Upper lobe of right lung (tissue), 1 donor: ENCODE measurements around the gene PRRT1B. TPM values are rescaled to one million over a fixed set of nuclear protein-coding genes. Genes with fewer than 3 reads are reported as not detected.
"Not testable (repeated sequence)": the region's sequence is repeated elsewhere in the genome, so short reads cannot be mapped to it uniquely, and the experiment has no call there.

Experiments
- ATAC-seq: fragments of 200-7000 bp; cut with Tn5 transposase; one replicate; pipeline ENCODE4 v1.9.1; 2020; ENCODE audit warnings: mild to moderate bottlenecking, moderate library complexity
- DNase-seq: peaks from one replicate; pipeline ENCODE4 v3.0.0-alpha.2; 2020
- H3K27ac ChIP-seq: fragments of 200-600 bp; one replicate; pipeline ENCODE4 v1.8.0; 2022
- H3K27me3 ChIP-seq: fragments of 200-600 bp; one replicate; pipeline ENCODE4 v1.8.0; 2022; ENCODE audit warnings: mild to moderate bottlenecking
- H3K36me3 ChIP-seq: fragments of 200-600 bp; one replicate; pipeline ENCODE4 v1.8.0; 2022
- H3K4me1 ChIP-seq: fragments of 200-600 bp; one replicate; pipeline ENCODE4 v1.8.0; 2022
- H3K4me3 ChIP-seq: fragments of 200-600 bp; one replicate; pipeline ENCODE4 v1.8.0; 2022; ENCODE audit warnings: mild to moderate bottlenecking
- H3K9me3 ChIP-seq: fragments of 200-600 bp; one replicate; pipeline ENCODE4 v1.8.0; 2022
- intact Hi-C: fragments of 100-400 bp; cut with DNase I; formaldehyde crosslinking; loops from one replicate; pipeline ENCODE4 v1.11.0; 2022
- total RNA-seq: library from RNA; stranded (reverse); fragmentation: NEBNext Ultra II Directional; extraction: Animal tissue kit (Norgen Biotek cat#: 25700); gene quantifications from one replicate; pipeline ENCODE4 v1.2.1, GENCODE V29; 2021
- TF ChIP-seq, protein P1 (sequence below): fragments of 200-600 bp; IDR thresholded peaks from one replicate; pipeline ENCODE4 v1.8.0; 2022; ENCODE audit warnings: antibody characterized with exemption
- donor health status: DM: no; HTN: yes; CAD: no; lungs with severe emphysema.

The PRRT1B gene
- total RNA-seq, 1 donor from 2014 or later, result 3.9 TPM

DNA sequence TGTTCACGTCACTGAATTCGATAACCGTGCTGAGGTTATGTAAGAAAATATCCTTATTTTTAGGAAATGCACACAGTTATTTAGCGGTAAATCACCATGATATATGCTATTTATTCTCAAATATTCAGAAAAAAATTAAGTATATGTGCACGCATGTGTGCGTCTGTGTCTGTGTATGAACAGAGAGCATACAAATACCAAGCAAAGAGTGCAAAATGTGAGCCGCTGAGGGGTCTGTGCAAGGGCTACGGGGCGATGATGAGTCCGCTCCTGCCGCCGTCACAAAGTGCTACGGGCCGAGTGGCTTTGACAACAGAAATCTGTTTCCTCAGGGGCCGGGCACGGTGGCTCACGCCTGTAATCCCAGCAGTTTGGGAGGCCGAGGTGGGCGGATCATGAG lies 7.4 kb upstream of the PRRT1B start:
- Histone ChIP-seq H3K27ac (no peak overlapping the region), H3K4me3 (no peak overlapping the region), H3K27me3 (no peaks in the 10 kb centered on the region), H3K9me3 (no peaks in the 10 kb centered on the region), H3K36me3 (no peaks in the 10 kb centered on the region), H3K4me1 (no peaks in the 10 kb centered on the region)
- ATAC-seq (no peak), DNase-seq (no peak)
- intact Hi-C loops, result no loop called here
- TF ChIP-seq, protein P1, sequence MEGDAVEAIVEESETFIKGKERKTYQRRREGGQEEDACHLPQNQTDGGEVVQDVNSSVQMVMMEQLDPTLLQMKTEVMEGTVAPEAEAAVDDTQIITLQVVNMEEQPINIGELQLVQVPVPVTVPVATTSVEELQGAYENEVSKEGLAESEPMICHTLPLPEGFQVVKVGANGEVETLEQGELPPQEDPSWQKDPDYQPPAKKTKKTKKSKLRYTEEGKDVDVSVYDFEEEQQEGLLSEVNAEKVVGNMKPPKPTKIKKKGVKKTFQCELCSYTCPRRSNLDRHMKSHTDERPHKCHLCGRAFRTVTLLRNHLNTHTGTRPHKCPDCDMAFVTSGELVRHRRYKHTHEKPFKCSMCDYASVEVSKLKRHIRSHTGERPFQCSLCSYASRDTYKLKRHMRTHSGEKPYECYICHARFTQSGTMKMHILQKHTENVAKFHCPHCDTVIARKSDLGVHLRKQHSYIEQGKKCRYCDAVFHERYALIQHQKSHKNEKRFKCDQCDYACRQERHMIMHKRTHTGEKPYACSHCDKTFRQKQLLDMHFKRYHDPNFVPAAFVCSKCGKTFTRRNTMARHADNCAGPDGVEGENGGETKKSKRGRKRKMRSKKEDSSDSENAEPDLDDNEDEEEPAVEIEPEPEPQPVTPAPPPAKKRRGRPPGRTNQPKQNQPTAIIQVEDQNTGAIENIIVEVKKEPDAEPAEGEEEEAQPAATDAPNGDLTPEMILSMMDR, result no peak

DNA sequence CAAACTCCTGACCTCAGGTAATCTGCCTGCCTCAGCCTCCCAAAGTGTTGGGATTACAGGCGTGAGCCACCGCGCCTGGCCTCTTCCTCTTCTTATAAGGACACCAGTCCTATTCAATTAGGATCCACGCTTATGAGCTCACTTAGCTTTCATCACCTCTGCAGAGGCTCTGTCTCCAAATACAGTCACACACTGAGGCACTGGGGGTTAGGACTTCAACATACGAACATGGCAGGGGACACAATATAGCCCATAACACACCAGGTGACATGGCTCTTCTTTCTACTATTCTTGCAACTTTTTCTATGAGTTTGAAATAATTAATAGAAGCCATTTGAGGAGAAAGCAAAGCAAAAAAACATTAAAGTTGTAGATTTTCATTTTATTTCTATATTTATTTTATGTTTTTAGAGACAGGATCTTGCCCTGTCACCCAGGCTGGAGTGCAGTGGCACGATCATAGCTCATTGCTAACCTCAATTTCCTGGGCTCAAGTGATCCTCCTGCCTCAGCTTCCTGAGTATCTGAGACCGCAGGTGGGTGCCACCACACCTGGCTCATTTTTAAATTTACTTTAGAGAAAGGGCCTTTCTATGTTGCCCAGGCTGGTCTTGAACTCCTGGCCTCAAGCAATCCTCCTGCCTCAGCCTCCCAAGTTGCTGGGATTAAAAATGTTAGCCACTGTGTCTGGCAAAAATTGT lies 6.0 kb upstream of the PRRT1B start:
- H3K27me3 ChIP-seq, result no peaks in the 10 kb centered on the region
- no peaks in the 10 kb centered on the region for H3K4me1 ChIP-seq
- no peak overlapping the region for H3K27ac ChIP-seq
- intact Hi-C loops, result no loop called here
- no peak for DNase-seq
- peaks cover 7% of the 10 kb centered on the region for H3K9me3 ChIP-seq
- H3K4me3 ChIP-seq, result no peak overlapping the region
- TF ChIP-seq, protein P1, result no peak
- no peaks in the 10 kb centered on the region for H3K36me3 ChIP-seq
- no peak for ATAC-seq

DNA sequence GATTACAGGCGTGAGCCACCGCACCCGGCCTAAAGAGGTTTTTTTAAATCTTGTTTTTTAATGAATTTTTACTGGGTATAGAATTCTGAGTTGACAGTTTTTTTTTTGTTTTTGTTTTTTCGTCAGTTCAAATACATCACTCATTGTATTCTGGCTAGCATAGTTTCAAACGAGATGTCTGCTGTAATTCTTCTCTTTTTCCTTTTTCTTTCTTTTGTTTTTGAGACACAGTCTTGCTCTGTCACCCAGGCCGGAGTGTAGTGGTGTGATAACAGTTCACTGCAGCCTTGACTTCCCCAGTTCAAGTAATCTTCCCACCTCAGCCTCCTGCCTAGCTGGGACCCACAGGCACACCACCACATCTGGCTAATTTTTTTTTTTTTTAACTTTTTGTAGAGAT lies 2.2 kb upstream of the PRRT1B start:
- TF ChIP-seq, protein P1, result no peak
- Histone ChIP-seq H3K4me1 (peaks cover 13% of the 10 kb centered on the region), H3K27me3 (peaks cover 26% of the 10 kb centered on the region), H3K4me3 (no peak overlapping the region), H3K27ac (no peak overlapping the region), H3K36me3 (no peaks in the 10 kb centered on the region), H3K9me3 (peaks cover 7% of the 10 kb centered on the region)
- no peak for ATAC-seq
- intact Hi-C loops, result no loop called here
- DNase-seq, result no peak

DNA sequence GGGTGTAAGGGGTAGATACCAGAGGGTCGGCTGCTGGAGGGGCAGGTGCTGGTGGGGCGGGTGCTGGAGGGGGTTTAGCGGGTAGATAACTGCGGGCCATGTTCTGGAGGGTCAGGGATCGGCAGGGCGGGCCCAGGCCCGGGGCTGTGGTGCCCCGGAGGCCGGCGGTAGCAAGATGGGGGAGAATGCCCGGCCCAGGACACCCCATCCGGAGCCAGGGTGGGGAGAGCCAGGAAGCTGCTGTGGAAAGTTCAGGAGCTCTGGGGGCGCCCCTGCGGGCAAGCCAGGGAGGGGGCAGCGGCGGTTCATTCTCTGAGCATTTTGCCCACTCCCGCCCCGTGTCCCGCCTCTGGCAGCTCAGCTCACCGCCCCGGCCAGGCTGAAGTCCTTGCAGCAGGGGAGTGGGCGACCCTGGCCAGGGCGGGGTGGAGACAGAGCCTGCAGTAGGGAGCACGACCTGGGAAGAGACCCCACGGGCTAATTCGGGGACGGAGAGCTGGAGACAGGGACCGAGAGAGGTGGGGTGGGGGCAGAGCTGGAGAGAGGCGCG lies 538 bp downstream of the PRRT1B start:
- Histone ChIP-seq H3K27me3 (peaks cover 26% of the 10 kb centered on the region), H3K9me3 (peaks cover 7% of the 10 kb centered on the region), H3K4me3 (peak overlapping the region; percentile 45), H3K36me3 (no peaks in the 10 kb centered on the region), H3K4me1 (peaks cover 13% of the 10 kb centered on the region), H3K27ac (no peak overlapping the region)
- intact Hi-C loops, result no loop called here
- TF ChIP-seq, protein P1, result no peak
- DNase-seq (no peak), ATAC-seq (peak; percentile 50)

DNA sequence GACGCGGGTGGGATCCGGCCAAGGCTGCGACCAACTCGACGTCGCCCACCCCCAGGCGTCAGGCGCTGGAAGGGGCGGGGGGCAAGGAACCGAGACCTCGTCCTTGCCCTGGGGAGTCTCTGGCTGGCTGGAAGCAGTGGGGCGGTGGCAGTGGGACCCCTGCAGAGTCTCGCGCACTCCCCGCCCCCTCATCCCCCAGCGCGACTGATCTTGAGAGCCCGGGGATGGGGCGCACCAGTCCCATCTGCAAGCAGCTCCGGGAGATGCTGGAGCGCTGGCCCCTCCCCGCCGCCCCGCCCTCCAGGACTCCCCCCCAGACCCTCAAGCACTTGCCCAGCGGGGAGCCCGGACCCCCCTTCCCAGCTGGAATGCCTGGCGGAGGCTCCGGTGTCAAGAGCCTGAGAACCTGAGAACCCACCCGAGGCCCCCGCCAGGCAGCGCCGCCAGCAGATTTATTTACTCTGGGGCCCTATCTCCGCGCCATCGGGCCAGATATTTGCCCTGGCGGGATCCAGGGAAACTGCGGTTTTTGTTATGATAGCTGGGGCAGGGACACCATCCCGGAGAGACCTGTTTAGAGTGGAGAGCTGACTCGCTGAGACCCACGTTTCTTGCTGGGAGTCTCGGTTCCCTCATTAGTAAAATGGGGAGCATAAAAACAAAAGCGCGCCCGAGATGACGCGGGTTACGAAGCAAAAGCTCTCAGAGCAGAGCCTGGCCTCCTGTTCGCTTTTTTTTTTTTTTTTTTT lies 1.2 kb downstream of the PRRT1B start:
- peaks cover 26% of the 10 kb centered on the region for H3K27me3 ChIP-seq
- TF ChIP-seq, protein P1, result no peak
- peaks cover 7% of the 10 kb centered on the region for H3K9me3 ChIP-seq
- no peaks in the 10 kb centered on the region for H3K36me3 ChIP-seq
- ATAC-seq (peak; percentile 12), DNase-seq (no peak)
- H3K27ac ChIP-seq, result no peak overlapping the region
- H3K4me3 ChIP-seq, result peak overlapping the region; percentile 45
- H3K4me1 ChIP-seq, result peaks cover 13% of the 10 kb centered on the region
- intact Hi-C loops, result no loop called here

DNA sequence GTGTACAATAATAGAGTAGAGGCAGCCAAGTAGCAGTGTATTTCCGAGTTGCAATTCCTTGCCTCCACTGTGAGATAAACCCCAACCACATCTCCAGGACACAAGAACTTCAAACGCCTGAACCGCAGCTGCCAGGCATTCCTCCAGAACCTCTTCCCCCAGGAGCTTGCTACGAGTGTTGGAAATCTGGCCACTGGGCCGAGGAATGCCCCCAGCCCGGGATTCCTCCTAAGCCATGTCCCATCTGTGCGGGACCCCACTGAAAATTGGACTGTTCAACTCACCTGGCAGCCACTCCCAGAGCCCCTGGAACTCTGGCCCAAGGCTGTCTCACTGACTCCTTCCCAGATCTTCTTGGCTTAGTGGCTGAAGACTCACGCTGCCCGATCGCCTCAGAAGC lies 3.9 kb downstream of the PRRT1B start:
- peaks cover 26% of the 10 kb centered on the region for H3K27me3 ChIP-seq
- intact Hi-C loops, DNase-seq: not testable (repeated sequence)

DNA sequence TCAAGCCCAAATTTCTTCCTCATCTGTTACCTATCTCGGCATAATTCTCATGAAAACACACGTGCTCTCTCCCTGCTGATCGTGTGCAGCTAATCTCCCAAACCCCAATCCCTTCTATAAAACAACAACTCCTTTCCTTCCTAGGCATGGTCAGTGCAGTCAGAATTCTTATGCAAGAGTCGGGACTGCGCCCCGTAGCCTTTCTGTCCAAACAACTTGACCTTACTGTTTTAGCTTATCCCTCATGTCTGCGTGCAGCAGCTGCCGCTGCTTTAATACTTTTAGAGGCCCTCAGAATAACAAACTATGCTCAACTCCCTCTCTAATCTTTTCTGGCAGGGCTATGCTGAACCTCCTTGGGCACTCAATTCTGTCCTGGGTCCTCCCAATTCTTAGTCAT lies 5.1 kb downstream of the PRRT1B start:
- H3K4me1 ChIP-seq, result peaks cover 13% of the 10 kb centered on the region
- ATAC-seq, H3K9me3 ChIP-seq, H3K4me3 ChIP-seq, intact Hi-C loops, DNase-seq, H3K36me3 ChIP-seq, H3K27ac ChIP-seq: not testable (repeated sequence)
- peaks cover 27% of the 10 kb centered on the region for H3K27me3 ChIP-seq

More for the DNA sequence above, 3.9 kb downstream of the PRRT1B start:
- peaks cover 13% of the 10 kb centered on the region for H3K4me1 ChIP-seq
- not testable (repeated sequence) for ATAC-seq, H3K9me3 ChIP-seq, H3K27ac ChIP-seq, H3K36me3 ChIP-seq, H3K4me3 ChIP-seq
